ENCODE measurements around the gene MRGPRD. TPM values are rescaled to one million over a fixed set of nuclear protein-coding genes. Genes with fewer than 3 reads are reported as not detected.

The MRGPRD gene
- total and polyA plus RNA-seq, 2 donors (not counting 1 experiment from before 2014, with no cell fraction given), result not detected

- no peaks in the 10 kb centered on the region for H3K4me1 ChIP-seq (ENCODE audit: control insufficient read depth, extremely low read depth, insufficient read depth, low read length)
- H3K27me3 ChIP-seq (ENCODE audit: control insufficient read depth, insufficient read depth, low read length), result peaks cover 2% of the 10 kb centered on the region
- H3K9ac ChIP-seq (ENCODE audit: insufficient read depth, low read length), result no peak overlapping the region
- H3K4me3 ChIP-seq (replicated peaks in 1 of 4; ENCODE audit: control extremely low read depth in 1 of 4, insufficient read depth in 1 of 4, low read depth in 3 of 4, low read length in 4 of 4), result no peak overlapping the region
- no peak for TF ChIP-seq CTCF (conservative IDR thresholded peaks at IDR 0.05 in 1 of 2, IDR thresholded peaks at IDR 0.05 in 1 of 2; ENCODE audit: low read depth in 1 of 2, low read length in 2 of 2)
- TF ChIP-seq EZH2 (IDR thresholded peaks at IDR 0.05; ENCODE audit: low read length, missing control alignments), result no peak
- H3K36me3 ChIP-seq (ENCODE audit: control insufficient read depth, insufficient read depth, low read length), result no peaks in the 10 kb centered on the region
- H3K79me2 ChIP-seq (ENCODE audit: control insufficient read depth, insufficient read depth, low read length), result no peaks in the 10 kb centered on the region
- H3K27ac ChIP-seq (ENCODE audit: insufficient read depth, low read length), result no peak overlapping the region
- DNase-seq (ENCODE audit: low read depth in 2 of 2), result no peak
- no peaks in the 10 kb centered on the region for H4K20me1 ChIP-seq (ENCODE audit: control insufficient read depth, extremely low read depth, insufficient read depth, low read length)
- H3K4me2 ChIP-seq (ENCODE audit: extremely low read depth, insufficient read depth, low read length), result no peak overlapping the region
- H2AFZ ChIP-seq (ENCODE audit: low read length), result no peak overlapping the region
- H3K9me3 ChIP-seq (ENCODE audit: control insufficient read depth, insufficient read depth, low read depth, low read length), result no peaks in the 10 kb centered on the region
These were observed 21.1 kb downstream of the MRGPRD start for GRCh38 chr11:68959465-68960293.

GRCh38 chr11:68958211-68958610 is 22.6 kb downstream of the MRGPRD start:
- Histone ChIP-seq H3K4me2 (ENCODE audit: extremely low read depth, insufficient read depth, low read length) (no peak overlapping the region), H3K4me1 (ENCODE audit: control insufficient read depth, extremely low read depth, insufficient read depth, low read length) (no peaks in the 10 kb centered on the region), H3K9ac (ENCODE audit: insufficient read depth, low read length) (no peak overlapping the region), H3K27ac (ENCODE audit: insufficient read depth, low read length) (no peak overlapping the region), H3K27me3 (ENCODE audit: control insufficient read depth, insufficient read depth, low read length) (no peaks in the 10 kb centered on the region), H3K4me3 (replicated peaks in 1 of 4; ENCODE audit: control extremely low read depth in 1 of 4, insufficient read depth in 1 of 4, low read depth in 3 of 4, low read length in 4 of 4) (no peak overlapping the region), H3K36me3 (ENCODE audit: control insufficient read depth, insufficient read depth, low read length) (no peaks in the 10 kb centered on the region), H4K20me1 (ENCODE audit: control insufficient read depth, extremely low read depth, insufficient read depth, low read length) (no peaks in the 10 kb centered on the region), H3K79me2 (ENCODE audit: control insufficient read depth, insufficient read depth, low read length) (no peaks in the 10 kb centered on the region), H3K9me3 (ENCODE audit: control insufficient read depth, insufficient read depth, low read depth, low read length) (no peaks in the 10 kb centered on the region), H2AFZ (ENCODE audit: low read length) (no peak overlapping the region)
- TF ChIP-seq EZH2 (IDR thresholded peaks at IDR 0.05; ENCODE audit: low read length, missing control alignments) (no peak), CTCF (conservative IDR thresholded peaks at IDR 0.05 in 1 of 2, IDR thresholded peaks at IDR 0.05 in 1 of 2; ENCODE audit: low read depth in 1 of 2, low read length in 2 of 2) (no peak)
- no peak for DNase-seq (ENCODE audit: low read depth in 2 of 2)

GRCh38 chr11:68956547-68957254 is 24.1 kb downstream of the MRGPRD start:
- no peaks in the 10 kb centered on the region for H4K20me1 ChIP-seq (ENCODE audit: control insufficient read depth, extremely low read depth, insufficient read depth, low read length)
- no peak overlapping the region for H3K4me3 ChIP-seq (replicated peaks in 1 of 4; ENCODE audit: control extremely low read depth in 1 of 4, insufficient read depth in 1 of 4, low read depth in 3 of 4, low read length in 4 of 4)
- no peak overlapping the region for H3K27ac ChIP-seq (ENCODE audit: insufficient read depth, low read length)
- TF ChIP-seq CTCF (conservative IDR thresholded peaks at IDR 0.05 in 1 of 2, IDR thresholded peaks at IDR 0.05 in 1 of 2; ENCODE audit: low read depth in 1 of 2, low read length in 2 of 2) (no peak), EZH2 (IDR thresholded peaks at IDR 0.05; ENCODE audit: low read length, missing control alignments) (no peak)
- no peaks in the 10 kb centered on the region for H3K9me3 ChIP-seq (ENCODE audit: control insufficient read depth, insufficient read depth, low read depth, low read length)
- H3K4me2 ChIP-seq (ENCODE audit: extremely low read depth, insufficient read depth, low read length), result no peak overlapping the region
- H3K27me3 ChIP-seq (ENCODE audit: control insufficient read depth, insufficient read depth, low read length), result no peaks in the 10 kb centered on the region
- H3K79me2 ChIP-seq (ENCODE audit: control insufficient read depth, insufficient read depth, low read length), result no peaks in the 10 kb centered on the region
- H3K36me3 ChIP-seq (ENCODE audit: control insufficient read depth, insufficient read depth, low read length), result no peaks in the 10 kb centered on the region
- no peak overlapping the region for H2AFZ ChIP-seq (ENCODE audit: low read length)
- no peak overlapping the region for H3K9ac ChIP-seq (ENCODE audit: insufficient read depth, low read length)
- no peaks in the 10 kb centered on the region for H3K4me1 ChIP-seq (ENCODE audit: control insufficient read depth, extremely low read depth, insufficient read depth, low read length)
- no peak for DNase-seq (ENCODE audit: low read depth in 2 of 2)

Measured in fibroblast of lung (primary cell).